HCT116 (cell line): ENCODE data around the gene COPS9. TPM values are rescaled to one million over a fixed set of nuclear protein-coding genes. Genes with fewer than 3 reads are reported as not detected.

ENCODE experiments used
- ATAC-seq: fragments of 200-7000 bp; cut with Tn5 transposase; 2 replicates; pipeline ENCODE4 v1.9.1; 2020; ENCODE audit warnings: mild to moderate bottlenecking, moderate library complexity
- BruUV-seq: library from RNA; stranded (reverse); fragments of 400-500 nt; replicated peaks from 2 replicates; lab custom pipeline; 2021; lab: Mats Ljungman, UMichigan
- CTCF ChIA-PET: fragments of 300-600 bp; sonication (Branson Sonifier 250); formaldehyde crosslinking; loops from one replicate; lab custom pipeline; 2021; ENCODE audit warnings: antibody characterized with exemption; lab: Charles Lee
- POLR2A ChIA-PET: fragments of 300-600, 350-600 bp; sonication (Branson Sonifier 250); formaldehyde crosslinking; loops from one replicate; lab custom pipeline; 2021; ENCODE audit warnings: antibody characterized with exemption; lab: Charles Lee
- RAD21 ChIA-PET, 2 experiments: fragments of 300-600 bp; sonication (Branson Sonifier 250); formaldehyde crosslinking; loops; one replicate each; lab custom pipeline; 2023; ENCODE audit warnings: low total read pairs in 2 of 2; ENCODE audit not compliant: uncharacterized antibody in 2 of 2, unreplicated experiment in 2 of 2, low non-redundant PET in 1 of 2; lab: Charles Lee
- DNase-seq: peaks from one replicate; pipeline ENCODE4 v3.0.0-alpha.2; 2010; ENCODE audit warnings: low read depth, low spot score
- H2AFZ ChIP-seq: fragments of 200-600 bp; shearing (Covaris generic), sonication (generic); 2 replicates; pipeline ENCODE4 v1.6.1; 2017; ENCODE audit warnings: low read depth, mixed run types, mixed read lengths, antibody characterized with exemption, low read length; ENCODE audit not compliant: poor library complexity, severe bottlenecking
- H3K27ac ChIP-seq: 2 replicates; pipeline ENCODE4 v1.5.1; 2012; ENCODE audit warnings: low read depth, low read length
- H3K27me3 ChIP-seq: fragments of 200-600 bp; sonication (generic); 2 replicates; pipeline ENCODE4 v1.6.1; 2016; ENCODE audit warnings: mixed run types, low read length, mixed read lengths; ENCODE audit not compliant: insufficient read depth
- H3K36me3 ChIP-seq, 2 experiments: fragments of 200-500 bp in 1 of 2; fragments of 200-600 bp in 1 of 2; sonication (Bioruptor generic) in 1 of 2; sonication (generic) in 1 of 2; 2 replicates each; pipeline versions ENCODE4 v1.5.1 to v1.6.1; 2014 to 2016; ENCODE audit warnings: low read length in 2 of 2, inconsistent platforms in 1 of 2, mixed read lengths in 1 of 2, mixed run types in 1 of 2; ENCODE audit not compliant: insufficient read depth in 2 of 2, control insufficient read depth in 1 of 2
- H3K4me1 ChIP-seq, 2 experiments: fragments of 200-600 bp in 1 of 2; sonication (generic) in 1 of 2; 2 replicates each; pipeline versions ENCODE4 v1.5.1 to v1.6.1; 2012 to 2017; ENCODE audit warnings: low read length in 2 of 2, inconsistent platforms in 1 of 2, mild to moderate bottlenecking in 1 of 2, mixed read lengths in 1 of 2, mixed run types in 1 of 2, moderate library complexity in 1 of 2; ENCODE audit not compliant: insufficient read depth in 2 of 2, control insufficient read depth in 1 of 2
- H3K4me2 ChIP-seq: fragments of 200-600 bp; sonication (generic); 2 replicates; pipeline ENCODE4 v1.6.1; 2017; ENCODE audit warnings: mixed run types, low read length, mixed read lengths
- H3K4me3 ChIP-seq, 2 experiments: fragments of 200-600 bp in 1 of 2; sonication (generic) in 1 of 2; replicated peaks in 1 of 2; 2 replicates each; pipeline ENCODE4 v1.5.1; 2011 to 2016; ENCODE audit warnings: low read length in 2 of 2, control low read depth in 1 of 2, low read depth in 1 of 2, mild to moderate bottlenecking in 1 of 2, mixed read lengths in 1 of 2, mixed run types in 1 of 2
- H3K79me2 ChIP-seq: fragments of 200-600 bp; sonication (generic); 2 replicates; pipeline ENCODE4 v1.6.1; 2017; ENCODE audit warnings: mild to moderate bottlenecking, mixed run types, low read length, moderate library complexity, mixed read lengths; ENCODE audit not compliant: insufficient read depth
- H3K9ac ChIP-seq: fragments of 200-600 bp; sonication (generic); 2 replicates; pipeline ENCODE4 v1.6.1; 2016; ENCODE audit warnings: low read length, mixed read lengths
- H3K9me2 ChIP-seq: fragments of 200-600 bp; sonication (generic), shearing (Covaris generic); 2 replicates; pipeline ENCODE4 v1.6.1; 2017; ENCODE audit warnings: mixed run types, mild to moderate bottlenecking, moderate library complexity; ENCODE audit not compliant: insufficient read depth
- H3K9me3 ChIP-seq, 2 experiments: fragments of 200-500 bp in 1 of 2; fragments of 200-600 bp in 1 of 2; sonication (Bioruptor generic) in 1 of 2; sonication (generic) in 1 of 2; 2 replicates each; pipeline ENCODE4 v1.6.1; 2014 to 2017; ENCODE audit warnings: low read length in 2 of 2, mixed read lengths in 2 of 2, inconsistent platforms in 1 of 2, low read depth in 1 of 2, mild to moderate bottlenecking in 1 of 2, mixed run types in 1 of 2, moderate library complexity in 1 of 2; ENCODE audit not compliant: control insufficient read depth in 1 of 2, insufficient read depth in 1 of 2
- H4K20me1 ChIP-seq: fragments of 200-600 bp; sonication (generic), shearing (Covaris generic); 2 replicates; pipeline ENCODE4 v1.6.1; 2017; ENCODE audit warnings: mixed run types, mild to moderate bottlenecking, moderate library complexity; ENCODE audit not compliant: insufficient read depth
- EGR1 ChIP-seq: IDR thresholded peaks from 2 replicates; pipeline ENCODE4 v1.6.1; 2012; ENCODE audit warnings: low read depth
- EZH2phosphoT487 ChIP-seq: fragments of 200-600 bp; IDR thresholded peaks from 2 replicates; pipeline ENCODE4 v1.6.1; 2018; ENCODE audit warnings: antibody characterized with exemption, borderline replicate concordance
- POLR2A ChIP-seq: IDR thresholded peaks from 2 replicates; pipeline ENCODE4 v1.7.0; 2011; ENCODE audit warnings: borderline replicate concordance; ENCODE audit not compliant: insufficient read depth, insufficient read length; ENCODE audit errors: extremely low read depth
- POLR2AphosphoS5 ChIP-seq: IDR thresholded peaks from 2 replicates; pipeline ENCODE4 v1.6.1; 2011; ENCODE audit warnings: mild to moderate bottlenecking, low read depth, low read length, moderate library complexity
- RAD21 ChIP-seq: IDR thresholded peaks from 2 replicates; pipeline ENCODE4 v1.6.1; 2012; ENCODE audit warnings: low read depth, mild to moderate bottlenecking
- REST ChIP-seq: IDR thresholded peaks from 2 replicates; pipeline ENCODE4 v1.6.1; 2012; ENCODE audit warnings: low read depth
- TCF7L2 ChIP-seq: IDR thresholded peaks from 2 replicates; pipeline ENCODE4 v1.7.0; 2011; ENCODE audit warnings: borderline replicate concordance, inconsistent platforms; ENCODE audit not compliant: insufficient read depth, insufficient read length; ENCODE audit errors: extremely low read depth
- YY1 ChIP-seq: IDR thresholded peaks from 2 replicates; pipeline ENCODE4 v1.6.1; 2011; ENCODE audit warnings: low read length, low read depth, moderate library complexity, mild to moderate bottlenecking; ENCODE audit not compliant: insufficient replicate concordance; ENCODE audit errors: extremely low read depth
- ZNF274 ChIP-seq: fragments of 200-500 bp; sonication (Bioruptor generic); IDR thresholded peaks from 2 replicates; pipeline ENCODE4 v1.6.1; 2014; ENCODE audit warnings: mild to moderate bottlenecking, low read depth, low read length, inconsistent platforms
- intact Hi-C: fragments of 100-400 bp; cut with micrococcal nuclease; formaldehyde crosslinking; loops from 2 replicates; pipeline ENCODE4 v1.10.0; 2022
- total RNA-seq: library from RNA; stranded (reverse); gene quantifications from one replicate; pipeline ENCODE4 v1.2.1, GENCODE V29; 2021; ENCODE audit not compliant: unreplicated experiment

The COPS9 gene
- total RNA-seq, 1 experiment from 2014 or later = 111 TPM

GRCh38 chr2:240133401-240133800, 2.7 kb downstream of the COPS9 start (continued):
- TF ChIP-seq REST (no peak), RAD21 (no peak), YY1 (no peak), ZNF274 (no peak), TCF7L2 (no peak), POLR2A (no peak)

- Histone ChIP-seq H3K27me3 (no peaks in the 10 kb centered on the region), H3K9ac (no peak overlapping the region), H3K27ac (no peak overlapping the region), H4K20me1 (no peaks in the 10 kb centered on the region), H3K4me2 (no peak overlapping the region), H3K4me1 (peaks cover 7 to 18% of the 10 kb centered on the region in 2 experiments; a peak in 3 of 4 replicates), H3K9me2 (no peaks in the 10 kb centered on the region), H3K9me3 (no peaks in the 10 kb centered on the region), H3K4me3 (no peak overlapping the region), H2AFZ (no peak overlapping the region), H3K36me3 (peaks cover 32 to 33% of the 10 kb centered on the region in 2 experiments; a peak in 3 of 4 replicates), H3K79me2 (peaks cover 31% of the 10 kb centered on the region)
- no TSS peak for BruUV-seq
- intact Hi-C loops = no loop called here
- DNase-seq = no peak
- ATAC-seq = no peak
- POLR2A ChIA-PET = no interaction called here
- RAD21 ChIA-PET = no interaction called here
- TF ChIP-seq POLR2A (no peak), EGR1 (no peak), POLR2AphosphoS5 (no peak), EZH2phosphoT487 (no peak)
- CTCF ChIA-PET = interaction anchor here (1.2 kb wide), 1 partner anchor 72 kb away, joined by 3 read pairs; no protein-coding TSS in a partner anchor
Measured at GRCh38 chr2:240132651-240132980, 3.5 kb downstream of the COPS9 start.
